Left lung (tissue), 10 donors: Measurements from ENCODE around the gene FABP3. TPM values are rescaled to one million over a fixed set of nuclear protein-coding genes. Genes with fewer than 3 reads are reported as not detected.

Source experiments
- ATAC-seq: fragments of 200-7000 bp; cut with Tn5 transposase; one replicate; pipeline ENCODE4 v1.9.1; 2020; ENCODE audit warnings: moderate library complexity
- DNase-seq, 4 donors: peaks; one replicate each; pipeline ENCODE4 v3.0.0-alpha.2; 2013 to 2020
- H3K27ac ChIP-seq, 2 donors: fragments of 200-600 bp; sonication (generic) in 1 of 2; one replicate each; pipeline versions ENCODE4 v1.5.0 to v1.8.0; 2020 to 2021
- H3K27me3 ChIP-seq, 2 donors: fragments of 200-600 bp; sonication (generic) in 1 of 2; one replicate each; pipeline versions ENCODE4 v1.5.0 to v1.8.0; 2020 to 2021
- H3K36me3 ChIP-seq, 2 donors: fragments of 200-600 bp; sonication (generic) in 1 of 2; one replicate each; pipeline versions ENCODE4 v1.5.0 to v1.8.0; 2020 to 2021
- H3K4me1 ChIP-seq, 2 donors: fragments of 200-600 bp; one replicate each; pipeline ENCODE4 v1.8.0; 2021
- H3K4me3 ChIP-seq, 2 donors: fragments of 200-600 bp; sonication (generic) in 1 of 2; one replicate each; pipeline versions ENCODE4 v1.5.0 to v1.8.0; 2020 to 2021; ENCODE audit warnings: mild to moderate bottlenecking in 1 of 2
- H3K9me3 ChIP-seq, 2 donors: fragments of 200-600 bp; sonication (generic) in 1 of 2; one replicate each; pipeline versions ENCODE4 v1.5.0 to v1.8.0; 2020 to 2021
- CTCF ChIP-seq, 2 donors: fragments of 200-600 bp; sonication (generic) in 1 of 2; IDR thresholded peaks; one replicate each; pipeline versions ENCODE4 v1.5.0 to v1.8.0; 2021; ENCODE audit warnings: antibody characterized with exemption in 2 of 2
- intact Hi-C, 2 donors: fragments of 100-400 bp; cut with DNase I; formaldehyde crosslinking; loops; one replicate each; pipeline versions ENCODE4 v1.11.2 to v1.14.2; 2022
- polyA plus RNA-seq, 6 donors: library from polyadenylated mRNA; unstranded; fragments of 120-200 nt; gene quantifications; one replicate each; pipeline ENCODE4 v1.2.1, GENCODE V29; 2013; ENCODE audit not compliant: insufficient read length in 6 of 6
- total RNA-seq, 2 donors: library from RNA; stranded (reverse); fragmentation: NEBNext Ultra II Directional; extraction: Animal tissue kit (Norgen Biotek cat#: 25700); gene quantifications; one replicate each; pipeline ENCODE4 v1.2.1, GENCODE V29; 2021
- donor health status: DM: no; HTN: yes; CAD: no.
- donor health status: DM: no; HTN: no; CAD: no.

The FABP3 gene
- total and polyA plus RNA-seq, 8 donors, result 7.7 to 71.0 (median 9.4) TPM

GRCh38 chr1:31361607-31362006, 11.3 kb downstream of the FABP3 start:
- DNase-seq (no peak), ATAC-seq (no peak)
- H3K4me3 ChIP-seq, result no peak overlapping the region
- no peak overlapping the region for H3K27ac ChIP-seq
- H3K4me1 ChIP-seq, result no peaks in the 10 kb centered on the region
- H3K27me3 ChIP-seq, result no peaks in the 10 kb centered on the region
- H3K36me3 ChIP-seq, result peaks cover 0 to 77% of the 10 kb centered on the region in 2 donors
- intact Hi-C loops, result no loop called here
- H3K9me3 ChIP-seq, result no peaks in the 10 kb centered on the region
- no peak for TF ChIP-seq CTCF (IDR thresholded peaks at IDR 0.05)

- H3K4me1 ChIP-seq, result no peaks in the 10 kb centered on the region
- H3K9me3 ChIP-seq, result no peaks in the 10 kb centered on the region
- ATAC-seq, result no peak
- DNase-seq, result no peak
- no peaks in the 10 kb centered on the region for H3K27me3 ChIP-seq
- intact Hi-C loops, result no loop called here
- no peak overlapping the region for H3K27ac ChIP-seq
- H3K4me3 ChIP-seq, result no peak overlapping the region
- no peak for TF ChIP-seq CTCF (IDR thresholded peaks at IDR 0.05)
- peaks cover 0 to 81% of the 10 kb centered on the region in 2 donors for H3K36me3 ChIP-seq
Measured at GRCh38 chr1:31356427-31356826, 16.4 kb downstream of the FABP3 start.

DNA sequence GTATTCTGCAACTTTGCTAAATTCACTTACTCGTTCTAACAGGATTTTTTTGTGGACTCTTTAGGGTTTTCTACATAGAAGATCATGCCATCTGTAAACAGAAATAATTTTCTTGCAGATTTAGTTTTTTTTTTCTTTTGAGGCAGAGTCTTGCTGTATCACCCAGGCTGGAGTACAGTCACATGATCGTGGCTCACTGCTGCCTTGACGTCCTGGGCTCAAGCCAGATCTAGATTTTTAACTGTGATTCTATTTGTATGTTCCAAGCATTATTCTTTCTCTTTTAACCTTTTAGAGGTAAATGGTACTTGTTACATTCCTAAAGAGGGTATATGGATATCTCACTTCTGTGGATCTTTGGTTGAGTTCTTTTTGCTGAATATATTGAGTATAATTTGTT, 18.6 kb downstream of the FABP3 start:
- Histone ChIP-seq H3K9me3 (no peaks in the 10 kb centered on the region), H3K27me3 (no peaks in the 10 kb centered on the region), H3K4me1 (no peaks in the 10 kb centered on the region), H3K27ac (no peak overlapping the region), H3K36me3 (peaks cover 0 to 83% of the 10 kb centered on the region in 2 donors), H3K4me3 (no peak overlapping the region)
- DNase-seq (no peak), ATAC-seq (no peak)
- intact Hi-C loops, result no loop called here
- no peak for TF ChIP-seq CTCF (IDR thresholded peaks at IDR 0.05)

GRCh38 chr1:31348449-31348848, 24.4 kb downstream of the FABP3 start:
- ATAC-seq, result no peak
- H3K4me1 ChIP-seq, result no peaks in the 10 kb centered on the region
- intact Hi-C loops, result no loop called here
- no peak overlapping the region for H3K4me3 ChIP-seq
- DNase-seq, result no peak
- no peak overlapping the region for H3K27ac ChIP-seq
- H3K9me3 ChIP-seq, result no peaks in the 10 kb centered on the region
- H3K36me3 ChIP-seq, result peaks cover 0 to 75% of the 10 kb centered on the region in 2 donors
- no peak for TF ChIP-seq CTCF (IDR thresholded peaks at IDR 0.05)
- H3K27me3 ChIP-seq, result no peaks in the 10 kb centered on the region

GRCh38 chr1:31346785-31347184, 26.1 kb downstream of the FABP3 start:
- no peak for TF ChIP-seq CTCF (IDR thresholded peaks at IDR 0.05)
- Histone ChIP-seq H3K4me3 (no peak overlapping the region), H3K4me1 (no peaks in the 10 kb centered on the region), H3K9me3 (no peaks in the 10 kb centered on the region), H3K36me3 (peaks cover 0 to 59% of the 10 kb centered on the region in 2 donors), H3K27me3 (no peaks in the 10 kb centered on the region), H3K27ac (no peak overlapping the region)
- DNase-seq (no peak), ATAC-seq (no peak)
- intact Hi-C loops, result no loop called here
